MG63 (cell line): ENCODE results near the gene DPY19L3. TPM values are rescaled to one million over a fixed set of nuclear protein-coding genes. Genes with fewer than 3 reads are reported as not detected.
A peak's percentile ranks its signal among the peaks of the same experiment; 100 is the strongest.
"Not testable (repeated sequence)": the region's sequence is repeated elsewhere in the genome, so short reads cannot be mapped to it uniquely, and the experiment has no call there.

Experiments used
- DNase-seq: peaks from one replicate; pipeline ENCODE4 v3.0.0-alpha.2; 2020
- H3K27me3 ChIP-seq: fragments of 250-450 bp; sonication (Bioruptor Pico); 2 replicates; pipeline ENCODE4 v1.5.1; 2020; ENCODE audit warnings: mild to moderate bottlenecking, moderate library complexity
- H3K36me3 ChIP-seq: fragments of 250-450 bp; sonication (Bioruptor Pico); 2 replicates; pipeline ENCODE4 v1.5.1; 2020; ENCODE audit warnings: mild to moderate bottlenecking, moderate library complexity
- H3K4me3 ChIP-seq: fragments of 250-450 bp; sonication (Bioruptor Pico); 2 replicates; pipeline ENCODE4 v1.5.1; 2020; ENCODE audit warnings: mild to moderate bottlenecking, moderate library complexity
- H3K9me3 ChIP-seq: fragments of 250-450 bp; sonication (Bioruptor Pico); 2 replicates; pipeline ENCODE4 v1.5.1; 2020; ENCODE audit warnings: mild to moderate bottlenecking, moderate library complexity
- total RNA-seq: library from RNA; depleted of rRNA; stranded (reverse); fragments of >200 nt; shearing (Covaris generic); gene quantifications from 2 replicates; pipeline ENCODE4 v1.2.3, GENCODE V29; 2014; ENCODE audit warnings: low replicate concordance

The DPY19L3 gene
- total RNA-seq, 1 experiment from 2014 or later, result 10.4 TPM

GRCh38 chr19:32416749-32417456 is 11.3 kb downstream of the DPY19L3 start:
- DNase-seq, result peak; percentile 73

GRCh38 chr19:32418155-32418554 is 12.6 kb downstream of the DPY19L3 start:
- DNase-seq, result no peak
- no peaks in the 10 kb centered on the region for H3K9me3 ChIP-seq
- H3K27me3 ChIP-seq, result no peaks in the 10 kb centered on the region
- H3K4me3 ChIP-seq, result no peak overlapping the region
- peaks cover 42% of the 10 kb centered on the region for H3K36me3 ChIP-seq

More at GRCh38 chr19:32416749-32417456, 11.3 kb downstream of the DPY19L3 start:
- Histone ChIP-seq H3K27me3 (no peaks in the 10 kb centered on the region), H3K9me3 (no peaks in the 10 kb centered on the region), H3K36me3 (peaks cover 48% of the 10 kb centered on the region), H3K4me3 (no peak overlapping the region)

- no peak for DNase-seq
- peaks cover 17% of the 10 kb centered on the region for H3K36me3 ChIP-seq
Measured at GRCh38 chr19:32421589-32422361, 16.2 kb downstream of the DPY19L3 start.

DNA sequence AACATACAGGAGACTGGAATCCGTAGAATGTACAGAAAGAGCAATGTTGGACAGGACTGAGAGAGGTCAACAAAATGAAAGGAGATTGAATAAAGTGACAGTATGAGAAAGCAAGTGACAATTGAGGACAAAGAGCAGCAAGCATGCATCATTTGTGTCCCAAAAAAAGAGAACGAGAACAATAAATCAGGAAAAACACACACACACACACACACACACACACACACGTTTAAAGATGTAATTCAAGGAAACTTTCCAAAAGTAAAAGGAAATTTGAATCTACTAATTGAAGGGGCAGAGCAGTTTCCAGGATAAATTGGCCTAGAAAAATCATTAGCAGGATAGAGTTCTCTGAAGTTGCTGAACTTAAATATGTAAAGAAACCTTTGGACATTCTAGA is 16.9 kb downstream of the DPY19L3 start:
- Histone ChIP-seq H3K36me3 (peaks cover 10% of the 10 kb centered on the region), H3K27me3 (no peaks in the 10 kb centered on the region), H3K9me3 (no peaks in the 10 kb centered on the region), H3K4me3 (no peak overlapping the region)
- DNase-seq, result no peak

More at GRCh38 chr19:32421589-32422361, 16.2 kb downstream of the DPY19L3 start:
- H3K4me3 ChIP-seq, result no peak overlapping the region
- H3K9me3 ChIP-seq, result no peaks in the 10 kb centered on the region
- H3K27me3 ChIP-seq, result no peaks in the 10 kb centered on the region

DNA sequence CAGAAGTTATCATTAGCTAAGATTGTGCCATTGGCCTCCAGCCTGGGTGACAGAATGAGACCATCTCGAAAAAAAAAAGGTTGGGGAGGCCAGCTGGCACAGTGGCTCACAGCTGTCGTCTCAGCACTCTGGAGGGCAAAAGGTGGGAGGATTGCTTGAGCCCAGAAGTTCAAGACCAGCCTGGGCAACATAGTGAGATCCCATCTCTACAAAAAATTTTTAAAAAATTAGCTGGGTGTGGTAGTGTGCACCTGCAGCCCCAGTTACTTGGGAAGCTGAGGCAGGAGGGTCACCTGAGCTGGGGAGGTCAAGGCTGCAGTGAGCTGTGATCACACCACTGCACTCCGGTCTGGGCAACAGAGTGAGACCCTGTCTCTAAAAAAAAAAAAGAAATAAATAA is 18.4 kb downstream of the DPY19L3 start:
- not testable (repeated sequence) for H3K9me3 ChIP-seq, DNase-seq, H3K4me3 ChIP-seq, H3K36me3 ChIP-seq, H3K27me3 ChIP-seq

DNA sequence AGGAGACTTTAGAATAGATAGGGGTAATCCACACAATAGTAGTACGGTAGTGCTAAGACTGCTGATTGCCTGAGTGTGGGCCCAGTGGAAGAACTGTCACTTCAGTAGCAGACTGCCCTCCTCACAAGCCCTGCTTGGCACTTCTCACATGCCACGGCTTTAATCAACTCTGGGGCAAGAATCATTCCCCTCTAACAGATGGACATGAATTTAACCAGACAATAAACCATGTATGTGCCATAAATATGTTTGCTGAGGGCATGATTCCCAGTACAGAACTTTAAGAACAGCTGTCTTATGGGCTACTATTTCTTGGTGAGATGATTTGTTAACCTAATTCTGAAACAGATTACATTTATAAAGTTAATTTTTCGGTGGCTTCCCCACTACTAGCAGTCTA is 22.0 kb downstream of the DPY19L3 start:
- Histone ChIP-seq H3K36me3 (peaks cover 3% of the 10 kb centered on the region; the same call in 1 of the 2 replicates), H3K9me3 (no peaks in the 10 kb centered on the region), H3K27me3 (no peaks in the 10 kb centered on the region), H3K4me3 (no peak overlapping the region)
- DNase-seq, result no peak

GRCh38 chr19:32436692-32437091 is 31.1 kb downstream of the DPY19L3 start:
- no peak for DNase-seq
- peaks cover 29% of the 10 kb centered on the region for H3K36me3 ChIP-seq
- no peaks in the 10 kb centered on the region for H3K9me3 ChIP-seq
- H3K27me3 ChIP-seq, result no peaks in the 10 kb centered on the region
- no peak overlapping the region for H3K4me3 ChIP-seq

DNA sequence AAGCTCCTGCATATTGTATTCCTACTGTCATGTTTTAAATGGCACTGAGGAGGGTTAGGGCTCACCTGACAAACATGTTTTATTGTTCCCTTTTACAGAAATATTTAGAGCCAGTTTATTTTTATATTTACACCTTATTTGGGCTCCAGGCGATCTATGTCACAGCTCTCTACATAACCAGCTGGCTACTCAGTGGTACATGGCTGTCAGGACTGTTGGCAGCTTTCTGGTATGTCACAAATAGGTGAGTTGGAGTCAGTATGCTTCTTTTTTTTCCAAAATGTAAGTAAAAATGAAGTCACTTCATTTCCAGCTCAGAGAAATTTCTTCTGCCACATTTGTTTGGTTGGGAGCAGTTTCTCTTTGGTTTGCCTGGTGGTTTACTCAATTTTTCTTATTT is 31.5 kb downstream of the DPY19L3 start:
- Histone ChIP-seq H3K36me3 (peaks cover 32% of the 10 kb centered on the region), H3K27me3 (no peaks in the 10 kb centered on the region), H3K4me3 (no peak overlapping the region), H3K9me3 (no peaks in the 10 kb centered on the region)
- DNase-seq, result no peak

DNA sequence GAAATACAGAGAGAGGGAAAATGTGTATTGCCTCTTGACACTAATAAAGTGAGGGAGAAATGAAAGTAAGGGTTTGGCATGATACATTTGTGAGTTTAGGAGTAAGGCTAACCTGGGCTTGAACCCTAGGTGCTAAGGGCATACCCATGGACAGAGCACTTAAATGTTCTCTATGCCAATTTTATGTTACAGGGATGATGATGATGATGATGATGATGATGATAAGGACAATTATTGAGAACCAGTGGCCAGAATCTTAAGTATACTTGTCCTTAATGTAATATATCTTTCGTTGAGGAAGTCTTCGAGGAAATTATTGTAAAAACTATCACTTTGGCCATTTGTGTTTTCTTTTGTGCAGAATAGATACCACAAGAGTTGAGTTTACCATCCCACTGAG is 33.2 kb downstream of the DPY19L3 start:
- DNase-seq, result no peak
- no peak overlapping the region for H3K4me3 ChIP-seq
- H3K9me3 ChIP-seq, result no peaks in the 10 kb centered on the region
- H3K27me3 ChIP-seq, result no peaks in the 10 kb centered on the region
- H3K36me3 ChIP-seq, result peaks cover 33% of the 10 kb centered on the region

DNA sequence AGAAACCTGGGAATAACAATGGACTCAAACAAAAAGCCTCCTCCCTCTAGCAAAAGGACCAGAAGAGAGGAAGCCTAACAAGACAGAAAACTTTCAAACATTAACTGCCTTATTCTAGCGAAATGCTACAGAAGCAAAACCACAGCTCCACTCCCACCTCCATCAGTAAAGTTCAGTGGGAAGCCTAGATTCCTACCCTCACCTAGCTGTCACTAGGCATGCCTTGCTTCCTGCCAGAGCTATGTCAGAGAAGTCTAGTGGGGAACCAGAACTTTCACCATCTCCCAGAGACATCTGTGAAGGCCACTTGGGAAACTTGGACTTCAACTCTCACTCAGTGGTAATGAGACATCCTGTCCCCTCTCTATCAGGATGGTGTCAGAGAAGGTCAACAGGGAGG is 37.1 kb downstream of the DPY19L3 start:
- no peak for DNase-seq
- no peaks in the 10 kb centered on the region for H3K27me3 ChIP-seq
- H3K9me3 ChIP-seq, result no peaks in the 10 kb centered on the region
- no peak overlapping the region for H3K4me3 ChIP-seq
- H3K36me3 ChIP-seq, result peaks cover 20% of the 10 kb centered on the region

DNA sequence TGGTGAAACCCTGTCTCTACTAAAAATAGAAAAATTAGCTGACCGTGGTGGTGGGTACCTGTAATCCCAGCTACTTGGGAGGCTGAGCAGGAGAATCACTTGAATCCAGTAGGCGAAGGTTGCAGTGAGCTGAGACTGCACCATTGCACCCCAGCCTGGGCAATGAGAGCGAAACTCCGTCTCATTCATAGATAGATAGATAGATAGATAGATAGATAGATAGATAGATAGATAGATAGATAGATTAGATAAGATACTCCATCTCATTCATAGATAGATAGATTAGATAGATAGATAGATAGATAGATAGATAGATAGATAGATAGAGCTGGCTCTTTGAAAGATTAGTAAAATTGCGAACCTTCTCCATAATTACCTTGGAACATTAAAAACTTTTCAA is 42.0 kb downstream of the DPY19L3 start:
- not testable (repeated sequence) for H3K9me3 ChIP-seq, H3K27me3 ChIP-seq, DNase-seq, H3K36me3 ChIP-seq, H3K4me3 ChIP-seq

- Histone ChIP-seq H3K9me3 (no peaks in the 10 kb centered on the region), H3K36me3 (peaks cover 6% of the 10 kb centered on the region), H3K27me3 (no peaks in the 10 kb centered on the region), H3K4me3 (no peak overlapping the region)
- no peak for DNase-seq
Measured at GRCh38 chr19:32448026-32448425, 42.5 kb downstream of the DPY19L3 start.

DNA sequence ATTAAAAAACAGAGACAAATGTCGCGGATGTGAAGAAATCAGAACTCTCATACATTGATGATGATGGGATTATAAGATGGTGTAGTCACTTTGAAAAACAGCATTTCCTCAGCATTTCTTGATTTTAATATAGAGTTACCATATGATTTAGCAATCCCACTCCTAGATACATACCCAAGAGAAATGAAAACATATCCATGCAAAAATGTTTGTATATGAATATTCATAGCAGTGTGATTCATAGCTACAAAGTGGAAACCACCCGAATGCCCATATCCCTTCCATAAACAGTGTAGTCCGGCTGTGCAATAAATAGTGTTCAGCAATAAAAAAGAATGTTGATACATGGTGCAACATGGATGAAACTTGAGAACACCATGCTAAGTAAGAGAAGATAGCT is 44.6 kb downstream of the DPY19L3 start:
- no peaks in the 10 kb centered on the region for H3K27me3 ChIP-seq
- H3K4me3 ChIP-seq, result no peak overlapping the region
- H3K9me3 ChIP-seq, result no peaks in the 10 kb centered on the region
- peaks cover 12% of the 10 kb centered on the region for H3K36me3 ChIP-seq
- no peak for DNase-seq

DNA sequence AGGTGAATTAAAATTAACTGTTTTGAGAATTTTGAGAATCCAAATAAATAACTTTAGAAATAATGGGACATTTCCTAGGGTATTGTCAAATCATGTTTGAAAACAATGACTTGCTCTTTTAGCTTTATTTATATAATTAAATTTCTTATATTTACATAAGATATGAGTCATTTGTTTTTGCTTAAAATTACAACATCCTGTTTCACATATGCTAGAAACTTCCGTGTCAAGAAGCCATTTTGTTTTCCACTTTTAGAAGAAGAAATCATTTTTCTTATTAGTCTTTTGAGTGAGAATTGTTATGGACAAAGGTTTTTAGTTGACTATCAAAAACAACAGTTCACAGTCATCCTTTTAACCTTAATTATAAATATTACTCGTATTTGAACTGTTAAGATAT is 48.2 kb downstream of the DPY19L3 start:
- DNase-seq, result no peak
- Histone ChIP-seq H3K36me3 (peaks cover 22% of the 10 kb centered on the region), H3K27me3 (no peaks in the 10 kb centered on the region), H3K4me3 (no peak overlapping the region), H3K9me3 (no peaks in the 10 kb centered on the region)

- H3K36me3 ChIP-seq, result peaks cover 29% of the 10 kb centered on the region
- H3K27me3 ChIP-seq, result no peaks in the 10 kb centered on the region
- no peak for DNase-seq
Measured at GRCh38 chr19:32456406-32456805, 50.8 kb downstream of the DPY19L3 start.

DNA sequence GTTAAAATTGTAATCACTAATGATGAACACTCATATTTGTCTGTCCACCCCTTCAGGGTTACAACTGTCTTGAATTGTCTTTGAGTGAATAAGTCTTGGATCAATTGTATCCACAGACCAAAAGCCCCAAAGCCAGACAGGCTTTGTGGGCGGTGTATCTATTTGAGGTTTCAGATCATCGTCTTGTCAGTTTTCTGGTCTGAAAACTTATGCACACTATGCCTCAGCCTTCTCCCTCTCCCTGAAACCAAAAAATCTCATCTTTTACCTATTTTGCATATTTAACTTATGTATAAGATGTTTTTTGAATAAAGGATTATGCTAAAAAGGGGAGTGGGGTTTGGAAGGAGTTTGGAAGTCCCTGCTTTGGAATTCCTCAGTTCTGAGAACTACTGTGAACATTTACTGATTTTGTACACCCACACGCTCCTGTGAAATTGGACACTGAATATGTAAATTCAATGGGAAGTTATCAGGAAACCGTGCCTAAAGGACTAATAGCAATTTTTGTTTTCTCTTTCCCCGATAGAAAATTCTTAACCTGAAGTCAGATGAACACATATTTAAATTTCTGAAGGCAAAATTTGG is 52.1 kb downstream of the DPY19L3 start:
- DNase-seq, result no peak
- H3K9me3 ChIP-seq, result no peaks in the 10 kb centered on the region
- peaks cover 29% of the 10 kb centered on the region for H3K36me3 ChIP-seq
- H3K4me3 ChIP-seq, result no peak overlapping the region
- H3K27me3 ChIP-seq, result no peaks in the 10 kb centered on the region

More at GRCh38 chr19:32456406-32456805, 50.8 kb downstream of the DPY19L3 start:
- H3K4me3 ChIP-seq, result no peak overlapping the region
- no peaks in the 10 kb centered on the region for H3K9me3 ChIP-seq

DNA sequence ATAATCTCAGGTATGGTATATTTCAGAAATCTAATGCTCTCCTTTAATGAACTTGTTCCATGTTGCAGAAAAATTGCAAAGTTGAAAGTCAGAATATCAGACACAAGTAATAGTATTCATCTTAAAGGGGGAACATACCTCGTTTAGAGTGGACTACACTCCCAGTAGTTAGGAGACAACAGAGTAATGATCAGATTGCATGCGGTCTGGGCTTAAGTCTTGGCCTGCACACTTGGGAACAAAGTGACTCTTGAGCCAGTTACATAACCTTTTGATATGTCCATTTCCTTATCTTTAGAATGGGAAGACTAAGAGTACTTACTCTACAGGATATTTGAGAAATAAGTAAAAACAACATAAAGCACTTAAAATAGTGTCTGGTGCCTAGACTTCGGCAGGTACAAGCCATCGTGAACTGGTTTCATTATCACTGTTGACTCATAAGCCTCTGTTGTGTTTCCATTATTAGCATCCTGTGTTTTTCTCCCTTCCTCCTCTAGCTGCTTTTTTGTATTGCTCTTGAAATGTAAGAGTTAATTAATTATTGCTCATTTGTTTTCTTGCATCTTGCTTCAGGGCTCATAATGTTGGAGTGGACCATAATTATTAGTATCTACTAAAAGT is 53.0 kb downstream of the DPY19L3 start:
- no peak for DNase-seq
- H3K36me3 ChIP-seq, result peaks cover 25% of the 10 kb centered on the region
- H3K9me3 ChIP-seq, result no peaks in the 10 kb centered on the region
- H3K27me3 ChIP-seq, result no peaks in the 10 kb centered on the region
- no peak overlapping the region for H3K4me3 ChIP-seq
